OCI-LY3 (cell line): Measurements from ENCODE around the gene ABCG4.

Experiments used
- CTCF ChIP-seq: fragments of 200-600, 300-600 bp; sonication (generic); IDR thresholded peaks from 2 replicates; pipeline ENCODE4 v1.5.1; 2014; ENCODE audit warnings: antibody characterized with exemption, low read length, low read depth
- EZH2phosphoT487 ChIP-seq: fragments of 200-600 bp; shearing (Covaris generic); IDR thresholded peaks from 2 replicates; pipeline ENCODE4 v1.6.1; 2018; ENCODE audit warnings: antibody characterized with exemption, mixed run types, low read depth

GRCh38 chr11:119116601-119117000, 32.3 kb upstream of the ABCG4 start:
- TF ChIP-seq CTCF (no peak), EZH2phosphoT487 (no peak)
